Vagina (tissue), 2 donors: ENCODE data around the gene HID1.

Source experiments
- CTCF ChIP-seq, 3 experiments: fragments of 450-650 bp in 2 of 3; fragments of 200-600 bp in 1 of 3; sonication (generic) in 1 of 3; IDR thresholded peaks; one replicate each; pipeline ENCODE4 v1.5.1; 2017 to 2019; ENCODE audit warnings: antibody characterized with exemption in 3 of 3, mild to moderate bottlenecking in 2 of 3, moderate library complexity in 2 of 3
- POLR2AphosphoS5 ChIP-seq, 2 donors: sonication (generic); formaldehyde crosslinking; IDR thresholded peaks; one replicate each; pipeline ENCODE4 v1.9.0; 2017; ENCODE audit warnings: antibody characterized with exemption in 2 of 2, mild to moderate bottlenecking in 2 of 2, low read depth in 1 of 2; ENCODE audit not compliant: insufficient read depth in 1 of 2

- TF ChIP-seq CTCF (IDR thresholded peaks at IDR 0.05) = no peak
- TF ChIP-seq POLR2AphosphoS5 (IDR thresholded peaks at IDR 0.05; ENCODE audit: insufficient read depth in 1 of 2, low read depth in 1 of 2) = no peak
These were observed 32.7 kb upstream of the HID1 start for GRCh38 chr17:75005291-75005690.
